Stimulated activated CD8-positive, alpha-beta memory T cell treated with anti-CD3 and anti-CD28 coated beads, Interleukin-4, amount 100 ng/mL, for 48 hours (primary cell): ENCODE measurements around the gene TSPAN13.

ENCODE experiments used
- DNase-seq: peaks from one replicate; pipeline ENCODE4 v3.0.0-alpha.2; 2020

Gene TSPAN13

DNA sequence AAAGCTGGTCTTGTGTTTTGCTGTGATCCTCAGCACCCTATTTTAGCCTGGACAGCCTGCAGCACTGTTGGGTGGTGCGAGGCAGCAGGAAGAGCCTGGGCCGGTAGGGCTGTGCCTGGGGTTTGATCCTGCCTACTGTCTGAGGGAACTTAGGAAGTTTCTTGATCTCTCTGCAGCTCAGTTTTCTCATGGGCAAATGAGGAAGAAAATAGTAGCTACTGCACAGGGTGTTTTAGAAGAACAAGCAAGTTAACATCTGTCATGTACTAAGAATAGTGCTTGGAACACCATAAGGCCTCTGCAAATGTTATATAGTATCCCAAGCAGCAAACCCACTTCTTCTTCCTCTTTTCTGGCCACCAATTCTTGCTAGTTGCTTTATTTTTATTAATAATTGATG, 63.3 kb downstream of the TSPAN13 start:
- DNase-seq: no peak

DNA sequence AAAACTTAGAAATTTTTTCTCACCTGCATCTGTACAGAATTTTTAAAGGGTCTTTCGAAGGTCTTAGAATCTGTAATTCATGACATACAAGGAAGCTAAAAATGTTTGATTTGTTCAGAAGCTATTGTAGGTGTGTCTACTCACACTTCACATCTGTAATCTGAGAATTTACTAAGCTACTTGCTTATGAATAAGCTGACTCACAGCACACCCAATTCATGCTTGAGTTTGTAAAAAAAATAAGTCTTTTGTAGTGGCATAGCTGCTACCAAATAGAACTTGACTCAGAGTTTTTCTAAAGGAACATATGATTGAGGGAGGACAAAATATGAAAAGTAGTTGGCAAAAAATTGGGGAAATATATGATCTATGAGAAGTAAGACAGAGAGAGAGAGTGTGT, 64.0 kb downstream of the TSPAN13 start:
- no peak for DNase-seq

DNA sequence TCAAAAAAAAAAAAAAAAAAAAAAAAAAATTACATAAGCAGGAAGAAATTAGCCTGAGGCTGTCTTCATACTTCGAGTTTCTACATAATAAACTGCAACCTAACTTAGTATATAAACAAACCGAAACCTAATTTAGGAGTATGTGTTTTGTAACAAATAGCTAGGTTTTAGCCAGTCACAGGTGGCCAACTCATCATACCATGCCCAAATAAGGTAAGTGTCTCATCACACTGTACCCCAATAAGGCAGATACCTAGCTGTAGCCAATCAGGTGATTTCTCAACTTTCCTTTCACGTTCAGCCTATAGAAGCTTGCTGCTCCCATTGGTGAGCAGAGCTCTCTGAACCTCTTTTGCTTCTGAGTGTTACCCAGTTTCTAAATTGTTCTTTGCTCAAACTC, 65.2 kb downstream of the TSPAN13 start:
- no peak for DNase-seq

DNA sequence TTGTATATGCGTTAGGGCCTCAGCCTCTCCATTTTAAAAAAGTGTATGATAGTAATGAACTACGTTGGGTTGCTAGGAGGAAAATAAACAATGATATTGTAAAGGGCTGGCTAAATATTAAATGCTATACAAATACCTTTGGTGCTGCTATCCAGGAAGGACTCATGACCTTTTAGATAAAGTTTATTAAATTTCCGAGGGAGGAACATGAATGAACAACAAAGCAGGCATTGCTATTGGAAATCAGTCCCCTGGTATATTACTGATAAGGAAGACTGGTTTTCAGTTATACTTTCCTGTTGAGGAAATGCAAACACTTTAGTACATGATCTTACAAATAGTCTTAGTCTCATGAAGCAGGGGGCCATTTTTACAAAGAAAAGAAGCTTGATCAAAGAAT, 68.5 kb downstream of the TSPAN13 start:
- DNase-seq: no peak

DNA sequence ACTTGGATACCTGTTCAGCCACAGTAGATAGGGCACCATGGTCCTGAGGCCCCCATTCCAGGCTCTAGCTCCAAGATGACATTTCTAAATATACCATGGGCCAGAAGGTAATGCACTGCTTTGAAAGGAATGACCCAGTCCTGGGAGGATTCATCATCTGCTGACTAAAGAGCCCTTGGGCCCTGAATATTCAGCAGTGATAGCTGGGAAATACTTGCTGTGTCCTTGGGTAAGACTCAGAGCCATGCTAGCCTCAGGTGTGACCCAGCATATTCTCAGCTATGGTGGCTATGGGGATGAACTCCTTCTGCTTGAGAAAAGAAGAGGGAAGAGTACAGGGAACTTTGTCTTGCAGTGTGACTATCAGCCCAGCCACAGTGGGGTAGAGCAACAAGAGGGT, 72.5 kb downstream of the TSPAN13 start:
- no peak for DNase-seq

DNA sequence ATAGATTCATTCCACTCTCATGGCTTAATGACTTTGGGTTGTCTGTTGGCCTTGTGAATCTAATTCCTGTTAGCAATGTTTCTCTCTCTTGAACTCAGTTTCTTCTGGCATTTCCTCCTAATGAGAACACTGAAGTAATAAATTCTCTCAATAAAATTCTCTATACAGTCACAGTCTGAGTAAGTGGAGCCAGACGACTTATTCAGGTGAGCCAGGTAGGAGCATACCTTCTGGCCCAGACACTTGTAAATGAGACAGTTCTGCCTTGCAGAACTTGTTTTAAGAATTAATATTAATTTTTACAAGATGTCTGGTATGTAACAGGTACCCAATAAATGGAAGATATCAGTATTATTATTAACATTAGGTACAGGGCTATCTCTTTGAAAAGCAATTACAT, 79.8 kb downstream of the TSPAN13 start:
- DNase-seq: no peak
